Activated CD4-positive, alpha-beta memory T cell treated with anti-CD3 and anti-CD28 coated beads for 36 hours (primary cell): ENCODE measurements around the gene PDE6H. TPM values are rescaled to one million over a fixed set of nuclear protein-coding genes. Genes with fewer than 3 reads are reported as not detected.
A peak's percentile ranks its signal among the peaks of the same experiment; 100 is the strongest.

ENCODE experiments used
- CTCF ChIA-PET: fragments of 350-600 bp; sonication (Branson Sonifier 250); formaldehyde crosslinking; loops from one replicate; lab custom pipeline; 2021; ENCODE audit warnings: antibody characterized with exemption, inconsistent platforms; lab: Charles Lee
- POLR2A ChIA-PET: fragments of 350-600 bp; sonication (Branson Sonifier 250); formaldehyde crosslinking; loops from one replicate; lab custom pipeline; 2021; ENCODE audit warnings: antibody characterized with exemption; lab: Charles Lee
- DNase-seq: peaks from one replicate; pipeline ENCODE4 v3.0.0-alpha.2; 2020
- H3K27ac Mint-ChIP-seq: one replicate; pipeline ENCODE4 v1.8.0; 2021; ENCODE audit warnings: mixed read lengths
- H3K27me3 Mint-ChIP-seq: one replicate; pipeline ENCODE4 v1.8.0; 2021; ENCODE audit warnings: mixed read lengths
- H3K36me3 Mint-ChIP-seq: one replicate; pipeline ENCODE4 v1.8.0; 2021; ENCODE audit warnings: mixed read lengths
- H3K4me1 Mint-ChIP-seq: one replicate; pipeline ENCODE4 v1.8.0; 2021; ENCODE audit warnings: low read depth, mixed read lengths
- H3K4me3 Mint-ChIP-seq: one replicate; pipeline ENCODE4 v1.8.0; 2021; ENCODE audit warnings: mild to moderate bottlenecking, mixed read lengths
- H3K9me3 Mint-ChIP-seq: one replicate; pipeline ENCODE4 v1.8.0; 2021; ENCODE audit warnings: mixed read lengths
- intact Hi-C: fragments of 100-400 bp; cut with micrococcal nuclease; formaldehyde crosslinking; loops from one replicate; pipeline ENCODE4 v1.15.1; 2023
- total RNA-seq, 2 experiments: library from RNA; stranded (reverse); gene quantifications; one replicate each; pipeline ENCODE4 v1.2.3, GENCODE V29; 2021

The PDE6H gene
- total RNA-seq, 2 experiments from 2014 or later: not detected

- ChIA-PET CTCF (interaction anchor here (0.5 to 4.8 kb wide), 12 partner anchors 10 to 163 kb away, joined by 3 to 41 read pairs (median 4); partner anchors contain the start of gene ARHGDIB), POLR2A (interaction anchor here (1.9 to 3.0 kb wide), 2 partner anchors 10 to 11 kb away, joined by 4 to 14 read pairs; no protein-coding TSS in a partner anchor)
- intact Hi-C loops: loop anchor here (2.0 kb wide), 2 partner anchors 17 to 57 kb away; no protein-coding TSS in a partner anchor
- peaks cover 31% of the 10 kb centered on the region for H3K36me3 Mint-ChIP-seq
- H3K4me3 Mint-ChIP-seq: no peak overlapping the region
- peaks cover 38% of the 10 kb centered on the region for H3K4me1 Mint-ChIP-seq
- H3K27ac Mint-ChIP-seq: peak overlapping the region; percentile 50
- DNase-seq: peak; percentile 33
- H3K9me3 Mint-ChIP-seq: no peaks in the 10 kb centered on the region
- H3K27me3 Mint-ChIP-seq: no peaks in the 10 kb centered on the region
These were observed 35.2 kb upstream of the PDE6H start for GRCh38 chr12:14937689-14938088.

- Mint-ChIP-seq H3K4me1 (peaks cover 38% of the 10 kb centered on the region), H3K4me3 (no peak within 1 kb of the TSS), H3K27me3 (no peaks in the 10 kb centered on the region), H3K27ac (peak within 1 kb of the TSS; percentile 76), H3K36me3 (peaks cover 33% of the 10 kb centered on the region), H3K9me3 (no peaks in the 10 kb centered on the region)
- DNase-seq: no peak
- POLR2A ChIA-PET: interaction anchor here (3.0 kb wide), 1 partner anchor 10 kb away, joined by 14 read pairs; no protein-coding TSS in a partner anchor
- intact Hi-C loops: no loop called here
- CTCF ChIA-PET: interaction anchor here (0.7 to 4.8 kb wide), 9 partner anchors 9 to 163 kb away, joined by 3 to 41 read pairs (median 4); partner anchors contain the start of gene ARHGDIB
These were observed 34.5 kb upstream of the PDE6H start, which contains the start of gene ERP27 for GRCh38 chr12:14938301-14938700. ERP27 (minus strand) TSS chr12:14938537; CDS start chr12:14938508, 29 bp downstream.

- ChIA-PET CTCF (no interaction called here), POLR2A (interaction anchor here (1.0 kb wide), 1 partner anchor 19 kb away, joined by 3 read pairs; no protein-coding TSS in a partner anchor)
- DNase-seq: no peak
- Mint-ChIP-seq H3K4me1 (peaks cover 53% of the 10 kb centered on the region), H3K4me3 (no peak overlapping the region), H3K27ac (no peak overlapping the region), H3K36me3 (peaks cover 60% of the 10 kb centered on the region), H3K27me3 (no peaks in the 10 kb centered on the region), H3K9me3 (no peaks in the 10 kb centered on the region)
- intact Hi-C loops: no loop called here
These were observed 31.5 kb upstream of the PDE6H start for GRCh38 chr12:14941369-14941768.

- Mint-ChIP-seq H3K4me3 (no peak overlapping the region), H3K27me3 (no peaks in the 10 kb centered on the region), H3K36me3 (peaks cover 70% of the 10 kb centered on the region), H3K9me3 (no peaks in the 10 kb centered on the region), H3K4me1 (peaks cover 57% of the 10 kb centered on the region), H3K27ac (peak overlapping the region; percentile 46)
- intact Hi-C loops: no loop called here
- CTCF ChIA-PET: no interaction called here
- no peak for DNase-seq
- POLR2A ChIA-PET: no interaction called here
These were observed 30.5 kb upstream of the PDE6H start for GRCh38 chr12:14942196-14942931.

- no peak for DNase-seq
- no peak overlapping the region for H3K4me3 Mint-ChIP-seq
- peaks cover 61% of the 10 kb centered on the region for H3K4me1 Mint-ChIP-seq
- ChIA-PET CTCF (interaction anchor here (3.7 kb wide), 1 partner anchor 9 kb away, joined by 21 read pairs; the partner anchor contains the start of gene ERP27), POLR2A (interaction anchor here (0.8 to 1.6 kb wide), 2 partner anchors 12 to 17 kb away, joined by 3 to 5 read pairs; no protein-coding TSS in a partner anchor)
- peak overlapping the region; percentile 99 for H3K27ac Mint-ChIP-seq
- H3K36me3 Mint-ChIP-seq: peaks cover 83% of the 10 kb centered on the region
- H3K27me3 Mint-ChIP-seq: no peaks in the 10 kb centered on the region
- no peaks in the 10 kb centered on the region for H3K9me3 Mint-ChIP-seq
- intact Hi-C loops: loop anchor here (5.0 kb wide), 1 partner anchor 36 kb away; no protein-coding TSS in a partner anchor
These were observed 26.7 kb upstream of the PDE6H start for GRCh38 chr12:14946162-14946561.

- Mint-ChIP-seq H3K36me3 (peaks cover 80% of the 10 kb centered on the region), H3K4me3 (peak overlapping the region; percentile 80), H3K27me3 (no peaks in the 10 kb centered on the region), H3K4me1 (peaks cover 68% of the 10 kb centered on the region), H3K9me3 (no peaks in the 10 kb centered on the region), H3K27ac (peak overlapping the region; percentile 99)
- CTCF ChIA-PET: interaction anchor here (3.7 kb wide), 1 partner anchor 10 kb away, joined by 21 read pairs; the partner anchor contains the start of gene ERP27
- POLR2A ChIA-PET: interaction anchor here (0.8 kb wide), 1 partner anchor 11 kb away, joined by 3 read pairs; no protein-coding TSS in a partner anchor
- intact Hi-C loops: loop anchor here (5.0 kb wide), 1 partner anchor 35 kb away; no protein-coding TSS in a partner anchor
- DNase-seq: no peak
These were observed 26.0 kb upstream of the PDE6H start for GRCh38 chr12:14946861-14947260.

GRCh38 chr12:14948672-14949071 is 24.2 kb upstream of the PDE6H start:
- CTCF ChIA-PET: interaction anchor here (0.8 to 3.7 kb wide), 5 partner anchors 10 to 180 kb away, joined by 3 to 21 read pairs (median 6); partner anchors contain the start of gene ERP27
- peak; percentile 69 for DNase-seq
- POLR2A ChIA-PET: interaction anchor here (0.9 to 1.8 kb wide), 9 partner anchors 8 to 178 kb away, joined by 3 to 14 read pairs (median 5); partner anchors contain the start of genes ARHGDIB, C12orf60, ERP27 and WBP11
- intact Hi-C loops: loop anchor here (1.0 to 5.0 kb wide), 5 partner anchors 9 to 177 kb away; a partner anchor contains a TSS
- peaks cover 82% of the 10 kb centered on the region for H3K4me1 Mint-ChIP-seq
- no peaks in the 10 kb centered on the region for H3K27me3 Mint-ChIP-seq
- peak overlapping the region; percentile 99 for H3K27ac Mint-ChIP-seq
- no peaks in the 10 kb centered on the region for H3K9me3 Mint-ChIP-seq
- peaks cover 70% of the 10 kb centered on the region for H3K36me3 Mint-ChIP-seq
- H3K4me3 Mint-ChIP-seq: peak overlapping the region; percentile 80

- ChIA-PET CTCF (no interaction called here), POLR2A (interaction anchor here (1.3 kb wide), 1 partner anchor 179 kb away, joined by 5 read pairs; a partner anchor contains a TSS)
- H3K27ac Mint-ChIP-seq: peak overlapping the region; percentile 99
- intact Hi-C loops: loop anchor here (2.0 to 10.0 kb wide), 4 partner anchors 13 to 935 kb away; partner anchors contain the start of gene STRAP
- peaks cover 63% of the 10 kb centered on the region for H3K36me3 Mint-ChIP-seq
- peaks cover 91% of the 10 kb centered on the region for H3K4me1 Mint-ChIP-seq
- DNase-seq: peak; percentile 59
- H3K4me3 Mint-ChIP-seq: peak overlapping the region; percentile 80
- H3K9me3 Mint-ChIP-seq: no peaks in the 10 kb centered on the region
- no peaks in the 10 kb centered on the region for H3K27me3 Mint-ChIP-seq
These were observed 23.2 kb upstream of the PDE6H start for GRCh38 chr12:14949631-14950030.

- DNase-seq: peak; percentile 70
- H3K9me3 Mint-ChIP-seq: no peaks in the 10 kb centered on the region
- H3K27ac Mint-ChIP-seq: peak overlapping the region; percentile 99
- peak overlapping the region; percentile 80 for H3K4me3 Mint-ChIP-seq
- CTCF ChIA-PET: interaction anchor here (0.5 to 1.5 kb wide), 5 partner anchors 9 to 181 kb away, joined by 3 to 5 read pairs (median 4); partner anchors contain the start of gene ARHGDIB
- H3K36me3 Mint-ChIP-seq: peaks cover 55% of the 10 kb centered on the region
- POLR2A ChIA-PET: interaction anchor here (1.1 to 2.1 kb wide), 5 partner anchors 9 to 179 kb away, joined by 3 to 16 read pairs (median 6); partner anchors contain the start of gene ARHGDIB
- H3K27me3 Mint-ChIP-seq: no peaks in the 10 kb centered on the region
- intact Hi-C loops: loop anchor here (5.0 to 10.0 kb wide), 2 partner anchors 42 to 934 kb away; partner anchors contain the start of gene STRAP
- H3K4me1 Mint-ChIP-seq: peaks cover 85% of the 10 kb centered on the region
These were observed 22.4 kb upstream of the PDE6H start for GRCh38 chr12:14950421-14950820.

GRCh38 chr12:14950982-14951746 is 21.7 kb upstream of the PDE6H start:
- intact Hi-C loops: loop anchor here (1.0 to 10.0 kb wide), 3 partner anchors 41 to 934 kb away; partner anchors contain the start of genes C12orf60, STRAP and WBP11
- H3K4me1 Mint-ChIP-seq: peaks cover 79% of the 10 kb centered on the region
- peak overlapping the region; percentile 80 for H3K4me3 Mint-ChIP-seq
- CTCF ChIA-PET: interaction anchor here (0.5 to 1.5 kb wide), 6 partner anchors 8 to 598 kb away, joined by 3 to 5 read pairs (median 4); partner anchors contain the start of genes ARHGDIB and ERP27
- peaks cover 48% of the 10 kb centered on the region for H3K36me3 Mint-ChIP-seq
- POLR2A ChIA-PET: interaction anchor here (1.1 to 2.1 kb wide), 5 partner anchors 8 to 180 kb away, joined by 3 to 16 read pairs (median 6); partner anchors contain the start of gene ARHGDIB
- no peaks in the 10 kb centered on the region for H3K27me3 Mint-ChIP-seq
- H3K27ac Mint-ChIP-seq: peak overlapping the region; percentile 99
- peak; percentile 36 for DNase-seq
- no peaks in the 10 kb centered on the region for H3K9me3 Mint-ChIP-seq
